CD4-positive, alpha-beta T cell (primary cell): ENCODE measurements around the gene CCDC187. TPM values are rescaled to one million over a fixed set of nuclear protein-coding genes. Genes with fewer than 3 reads are reported as not detected.

Source experiments
- ATAC-seq: fragments of 200-7000 bp; cut with Tn5 transposase; one replicate; pipeline ENCODE4 v1.10.0; 2022; ENCODE audit warnings: mild to moderate bottlenecking; ENCODE audit not compliant: poor library complexity
- CTCF ChIA-PET: fragments of 350-600 bp; sonication (Branson Sonifier 250); formaldehyde crosslinking; loops from one replicate; lab custom pipeline; 2021; ENCODE audit warnings: antibody characterized with exemption, inconsistent platforms; lab: Charles Lee
- POLR2A ChIA-PET: fragments of 350-600 bp; sonication (Branson Sonifier 250); formaldehyde crosslinking; loops from one replicate; lab custom pipeline; 2021; ENCODE audit warnings: antibody characterized with exemption, inconsistent platforms; lab: Charles Lee
- DNase-seq, 14 experiments: peaks; one replicate each; pipeline ENCODE4 v3.0.0-alpha.2; 2013 to 2020; ENCODE audit warnings: mixed read lengths in 2 of 14
- H3K27ac ChIP-seq, 2 donors: one replicate each; pipeline versions ENCODE4 v1.5.1 to v1.7.0; 2013; ENCODE audit warnings: low read length in 2 of 2, low read depth in 1 of 2, mild to moderate bottlenecking in 1 of 2
- H3K27me3 ChIP-seq, 2 experiments: 1 replicate in 1 of 2; 2 replicates in 1 of 2; pipeline versions ENCODE4 v1.6.1 to v1.7.0; 2013; ENCODE audit warnings: low read length in 2 of 2, control low read depth in 1 of 2, mild to moderate bottlenecking in 1 of 2, moderate library complexity in 1 of 2; ENCODE audit not compliant: insufficient read depth in 2 of 2, control insufficient read depth in 1 of 2
- H3K36me3 ChIP-seq: one replicate; pipeline ENCODE4 v1.6.1; 2013; ENCODE audit warnings: low read length, control low read depth; ENCODE audit not compliant: insufficient read depth
- H3K4me1 ChIP-seq: one replicate; pipeline ENCODE4 v1.6.1; 2013; ENCODE audit warnings: low read length, control low read depth; ENCODE audit not compliant: insufficient read depth
- H3K4me3 ChIP-seq: one replicate; pipeline ENCODE4 v1.5.1; 2013; ENCODE audit warnings: mild to moderate bottlenecking, low read length, moderate library complexity
- H3K9me3 ChIP-seq, 2 experiments: 1 replicate in 1 of 2; 2 replicates in 1 of 2; pipeline versions ENCODE4 v1.6.1 to v1.7.0; 2013; ENCODE audit warnings: low read length in 2 of 2, mild to moderate bottlenecking in 2 of 2, control low read depth in 1 of 2, moderate library complexity in 1 of 2; ENCODE audit not compliant: control insufficient read depth in 1 of 2, insufficient read depth in 1 of 2
- H3K27ac Mint-ChIP-seq: one replicate; pipeline ENCODE4 v1.8.0; 2020; ENCODE audit warnings: mixed read lengths
- H3K27me3 Mint-ChIP-seq: one replicate; pipeline ENCODE4 v1.8.0; 2021; ENCODE audit warnings: mixed read lengths
- H3K36me3 Mint-ChIP-seq: one replicate; pipeline ENCODE4 v1.8.0; 2021; ENCODE audit warnings: low read depth, mixed read lengths
- H3K4me1 Mint-ChIP-seq: one replicate; pipeline ENCODE4 v1.8.0; 2021; ENCODE audit warnings: low read depth, mixed read lengths
- H3K4me3 Mint-ChIP-seq: one replicate; pipeline ENCODE4 v1.8.0; 2020; ENCODE audit warnings: mild to moderate bottlenecking, mixed read lengths
- H3K9me3 Mint-ChIP-seq: one replicate; pipeline ENCODE4 v1.8.0; 2020; ENCODE audit warnings: mixed read lengths
- intact Hi-C, 2 experiments: fragments of 100-400 bp; cut with DNase I in 1 of 2; cut with micrococcal nuclease in 1 of 2; formaldehyde crosslinking; loops; one replicate each; pipeline versions ENCODE4 v1.15.1 to v1.9.0; 2023 to 2025; cut with DNase I, micrococcal nuclease
- total RNA-seq, 174 experiments: library from RNA in 2 of 174; stranded (reverse) in 2 of 174; gene quantifications; one replicate each; pipeline ENCODE4 v1.2.3 and lab custom pipeline; 2021 to 2026
- TF ChIP-seq, protein P1 (sequence below): fragments of 200-600 bp; IDR thresholded peaks from one replicate; pipeline ENCODE4 v1.8.0; 2022; ENCODE audit warnings: antibody characterized with exemption, mild to moderate bottlenecking

The CCDC187 gene
- total RNA-seq, 2 experiments from 2014 or later: not detected

DNA sequence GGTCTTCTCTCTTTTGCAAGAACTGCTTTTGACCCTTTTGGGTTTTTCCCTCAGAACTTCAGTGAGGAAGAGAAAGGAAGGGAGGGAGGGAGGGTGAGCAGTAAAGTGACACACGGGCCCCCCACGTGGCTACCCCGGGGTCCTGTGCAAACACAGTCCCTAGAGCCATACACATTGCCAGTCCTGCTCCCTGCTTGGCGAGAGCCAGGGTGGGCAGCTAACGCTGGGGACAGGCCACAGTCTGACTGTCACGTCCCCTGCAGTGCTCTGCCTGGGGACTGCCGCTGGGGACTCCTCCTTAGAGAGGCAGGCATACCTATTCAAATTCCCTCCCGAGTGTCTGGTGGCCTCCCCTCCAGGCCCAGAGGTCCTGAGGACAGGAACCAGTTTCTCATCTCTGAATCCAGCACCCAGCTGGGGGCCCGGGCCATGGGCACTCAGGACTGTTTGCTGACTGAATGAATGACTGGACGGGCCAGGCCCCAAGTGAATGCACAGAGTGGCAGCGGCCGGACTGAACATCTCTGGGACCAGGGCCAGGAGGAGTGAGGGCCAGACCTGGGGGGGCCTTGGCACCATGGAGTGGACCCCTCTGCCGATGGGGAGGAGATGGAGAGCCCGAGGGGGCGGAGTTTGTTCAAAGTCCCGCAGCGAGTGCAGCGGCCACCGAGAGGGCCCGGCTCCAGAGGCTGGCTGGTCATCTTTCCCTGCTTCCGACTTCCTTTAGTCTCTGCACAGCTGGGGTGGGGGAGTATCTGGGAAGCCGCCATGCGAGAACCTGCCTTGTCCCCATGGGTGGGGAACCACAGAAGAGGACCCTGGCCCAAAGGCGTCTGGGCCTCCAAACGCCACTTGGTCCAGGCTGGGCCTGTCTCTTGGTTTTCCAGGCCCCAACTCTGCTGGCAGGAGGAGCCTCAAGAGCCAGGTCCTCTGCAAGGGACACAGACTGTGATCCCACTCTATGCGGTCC lies 5.8 kb downstream of the CCDC187 start:
- Histone ChIP-seq H3K9me3 (peaks cover 0 to 8% of the 10 kb centered on the region in 2 experiments), H3K4me1 (no peaks in the 10 kb centered on the region), H3K36me3 (no peaks in the 10 kb centered on the region), H3K4me3 (no peak overlapping the region), H3K27ac (no peak overlapping the region), H3K27me3 (no peaks in the 10 kb centered on the region)
- ATAC-seq (no peak), DNase-seq (no peak)
- H3K9me3 Mint-ChIP-seq: no peaks in the 10 kb centered on the region
- no peaks in the 10 kb centered on the region for H3K27me3 Mint-ChIP-seq
- no peak overlapping the region for H3K27ac Mint-ChIP-seq
- ChIA-PET POLR2A (no interaction called here), CTCF (no interaction called here)
- TF ChIP-seq, protein P1, sequence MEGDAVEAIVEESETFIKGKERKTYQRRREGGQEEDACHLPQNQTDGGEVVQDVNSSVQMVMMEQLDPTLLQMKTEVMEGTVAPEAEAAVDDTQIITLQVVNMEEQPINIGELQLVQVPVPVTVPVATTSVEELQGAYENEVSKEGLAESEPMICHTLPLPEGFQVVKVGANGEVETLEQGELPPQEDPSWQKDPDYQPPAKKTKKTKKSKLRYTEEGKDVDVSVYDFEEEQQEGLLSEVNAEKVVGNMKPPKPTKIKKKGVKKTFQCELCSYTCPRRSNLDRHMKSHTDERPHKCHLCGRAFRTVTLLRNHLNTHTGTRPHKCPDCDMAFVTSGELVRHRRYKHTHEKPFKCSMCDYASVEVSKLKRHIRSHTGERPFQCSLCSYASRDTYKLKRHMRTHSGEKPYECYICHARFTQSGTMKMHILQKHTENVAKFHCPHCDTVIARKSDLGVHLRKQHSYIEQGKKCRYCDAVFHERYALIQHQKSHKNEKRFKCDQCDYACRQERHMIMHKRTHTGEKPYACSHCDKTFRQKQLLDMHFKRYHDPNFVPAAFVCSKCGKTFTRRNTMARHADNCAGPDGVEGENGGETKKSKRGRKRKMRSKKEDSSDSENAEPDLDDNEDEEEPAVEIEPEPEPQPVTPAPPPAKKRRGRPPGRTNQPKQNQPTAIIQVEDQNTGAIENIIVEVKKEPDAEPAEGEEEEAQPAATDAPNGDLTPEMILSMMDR: no peak
- intact Hi-C loops: no loop called here
- H3K4me1 Mint-ChIP-seq: no peaks in the 10 kb centered on the region
- H3K36me3 Mint-ChIP-seq: no peaks in the 10 kb centered on the region
- no peak overlapping the region for H3K4me3 Mint-ChIP-seq

DNA sequence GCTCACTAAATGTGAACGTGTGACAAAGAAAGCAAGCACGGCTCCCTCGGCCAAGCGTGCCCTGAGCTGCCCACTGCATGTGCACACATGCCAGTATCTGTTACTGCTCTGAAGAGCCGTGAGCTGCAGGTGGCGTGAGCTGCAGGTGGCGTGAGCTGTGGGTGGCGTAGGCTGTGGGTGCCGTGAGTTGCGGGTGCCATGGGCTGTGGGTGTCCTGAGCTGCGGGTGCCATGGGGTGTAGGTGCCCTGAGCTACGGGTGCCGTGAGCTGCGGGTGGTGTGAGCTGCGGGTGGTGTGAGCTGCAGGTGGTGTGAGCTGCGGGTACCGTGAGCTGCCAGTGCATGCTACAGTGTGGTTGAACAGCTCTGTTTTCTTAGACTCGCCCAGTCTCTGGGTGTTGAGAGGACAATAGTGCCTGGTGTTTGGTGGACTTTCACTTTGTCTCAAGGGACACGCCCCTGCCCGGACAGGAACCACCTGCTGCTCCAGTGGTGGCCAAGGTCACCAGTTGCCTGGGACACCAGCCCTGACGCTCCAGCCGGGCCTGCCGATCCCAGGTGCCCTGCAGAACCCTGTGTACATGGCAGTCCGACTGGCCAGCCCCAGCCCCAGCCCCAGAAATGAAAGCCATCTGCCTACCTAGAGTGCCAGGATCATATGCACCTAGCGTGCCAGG lies 6.7 kb downstream of the CCDC187 start:
- no peaks in the 10 kb centered on the region for H3K4me1 ChIP-seq
- no peaks in the 10 kb centered on the region for H3K36me3 ChIP-seq
- Mint-ChIP-seq H3K4me1 (no peaks in the 10 kb centered on the region), H3K4me3 (no peak overlapping the region), H3K27me3 (no peaks in the 10 kb centered on the region), H3K9me3 (no peaks in the 10 kb centered on the region), H3K27ac (no peak overlapping the region), H3K36me3 (no peaks in the 10 kb centered on the region)
- ChIA-PET POLR2A (no interaction called here), CTCF (no interaction called here)
- intact Hi-C loops: no loop called here
- no peak overlapping the region for H3K27ac ChIP-seq
- TF ChIP-seq, protein P1: no peak
- H3K9me3 ChIP-seq: peaks cover 0 to 16% of the 10 kb centered on the region in 2 experiments
- no peak for DNase-seq
- H3K27me3 ChIP-seq: no peaks in the 10 kb centered on the region
- ATAC-seq: no peak
- H3K4me3 ChIP-seq: no peak overlapping the region

GRCh38 chr9:136296434-136297015 lies 7.4 kb downstream of the CCDC187 start:
- POLR2A ChIA-PET: no interaction called here
- ATAC-seq (no peak), DNase-seq (no peak)
- no peaks in the 10 kb centered on the region for H3K9me3 Mint-ChIP-seq
- H3K36me3 Mint-ChIP-seq: no peaks in the 10 kb centered on the region
- H3K27ac Mint-ChIP-seq: no peak overlapping the region
- H3K27me3 Mint-ChIP-seq: no peaks in the 10 kb centered on the region
- Histone ChIP-seq H3K36me3 (no peaks in the 10 kb centered on the region), H3K27ac (no peak overlapping the region), H3K4me1 (no peaks in the 10 kb centered on the region), H3K9me3 (peaks cover 0 to 16% of the 10 kb centered on the region in 2 experiments), H3K4me3 (no peak overlapping the region), H3K27me3 (no peaks in the 10 kb centered on the region)
- intact Hi-C loops: no loop called here
- CTCF ChIA-PET: no interaction called here
- H3K4me3 Mint-ChIP-seq: no peak overlapping the region
- TF ChIP-seq, protein P1: no peak
- H3K4me1 Mint-ChIP-seq: no peaks in the 10 kb centered on the region
